GM19240 (cell line): Measurements from ENCODE around the gene ATP6AP2.
"Not testable (repeated sequence)": the region's sequence is repeated elsewhere in the genome, so short reads cannot be mapped to it uniquely, and the experiment has no call there.

Source experiments
- DNase-seq: peaks from one replicate; pipeline ENCODE4 v3.0.0; 2011; ENCODE audit warnings: low spot score; ENCODE audit not compliant: insufficient read length

Gene ATP6AP2

DNA sequence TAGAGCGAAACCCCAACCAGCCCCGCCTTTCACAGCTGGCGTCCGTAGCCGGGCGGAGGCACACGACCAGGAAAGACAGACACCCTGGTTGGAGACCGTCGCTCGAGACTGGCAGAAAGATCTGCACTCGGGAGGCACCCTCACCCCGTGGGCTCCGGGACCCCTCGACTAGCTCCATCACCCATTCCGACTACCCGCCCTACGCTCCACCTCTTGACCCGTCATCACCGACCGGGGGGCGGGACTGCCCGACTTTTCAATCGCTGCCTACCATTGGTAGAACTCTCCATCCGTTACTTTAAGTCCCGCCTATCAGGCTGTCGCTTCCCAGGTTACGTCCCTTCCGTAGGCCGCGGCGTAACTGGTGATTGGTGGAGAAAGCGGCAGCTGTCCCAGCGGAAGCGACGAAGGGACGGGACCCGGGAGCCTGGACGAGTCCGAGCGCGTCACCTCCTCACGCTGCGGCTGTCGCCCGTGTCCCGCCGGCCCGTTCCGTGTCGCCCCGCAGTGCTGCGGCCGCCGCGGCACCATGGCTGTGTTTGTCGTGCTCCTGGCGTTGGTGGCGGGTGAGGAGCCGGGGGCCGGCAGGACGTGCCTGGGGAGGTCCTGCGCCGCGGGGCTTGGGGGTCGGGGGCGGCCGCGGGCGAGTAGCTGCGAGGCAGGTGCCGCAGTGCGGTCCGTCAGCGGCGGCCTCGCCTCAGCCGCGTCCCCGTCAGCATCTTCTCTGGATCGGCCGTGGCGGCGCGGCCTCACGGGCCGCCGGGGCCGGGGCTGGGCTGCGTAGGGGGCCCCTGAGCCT is at the start of gene ATP6AP2:
Gene ATP6AP2 (plus strand): TSS at position 434 of the 799 bp plus-strand sequence. CDS start 96 bp downstream, at position 530.
- DNase-seq: peak; percentile 36

GRCh38 chrX:40531056-40531826 is 49.5 kb upstream of the ATP6AP2 start:
- DNase-seq: no peak

GRCh38 chrX:40537310-40537709 is 43.5 kb upstream of the ATP6AP2 start:
- DNase-seq: no peak

DNA sequence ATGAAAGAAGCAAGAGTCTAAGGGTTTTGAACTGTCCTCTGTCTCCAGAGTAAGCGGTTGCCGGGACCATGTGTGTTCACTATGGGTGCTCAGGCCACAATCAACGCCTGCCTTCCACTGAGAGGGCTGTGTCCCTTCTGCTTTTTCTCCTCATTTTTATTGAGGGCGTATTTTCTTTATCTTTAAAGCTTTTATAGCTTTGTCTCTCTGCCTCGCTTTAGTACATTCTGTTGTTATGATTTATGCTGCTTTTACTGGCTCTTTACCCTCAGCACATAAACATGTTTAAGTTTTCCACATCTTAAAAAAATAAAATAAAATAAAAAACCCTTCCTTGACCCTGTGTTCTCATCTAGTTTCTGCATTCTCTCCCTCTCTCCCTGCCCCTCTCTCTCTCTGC is 42.4 kb upstream of the ATP6AP2 start:
- DNase-seq: no peak

- peak; percentile 27 for DNase-seq
These were observed 41.3 kb upstream of the ATP6AP2 start for GRCh38 chrX:40539214-40540142.

GRCh38 chrX:40542208-40542607 is 38.6 kb upstream of the ATP6AP2 start:
- DNase-seq: no peak

- no peak for DNase-seq
These were observed 37.8 kb upstream of the ATP6AP2 start for GRCh38 chrX:40542972-40543371.

DNA sequence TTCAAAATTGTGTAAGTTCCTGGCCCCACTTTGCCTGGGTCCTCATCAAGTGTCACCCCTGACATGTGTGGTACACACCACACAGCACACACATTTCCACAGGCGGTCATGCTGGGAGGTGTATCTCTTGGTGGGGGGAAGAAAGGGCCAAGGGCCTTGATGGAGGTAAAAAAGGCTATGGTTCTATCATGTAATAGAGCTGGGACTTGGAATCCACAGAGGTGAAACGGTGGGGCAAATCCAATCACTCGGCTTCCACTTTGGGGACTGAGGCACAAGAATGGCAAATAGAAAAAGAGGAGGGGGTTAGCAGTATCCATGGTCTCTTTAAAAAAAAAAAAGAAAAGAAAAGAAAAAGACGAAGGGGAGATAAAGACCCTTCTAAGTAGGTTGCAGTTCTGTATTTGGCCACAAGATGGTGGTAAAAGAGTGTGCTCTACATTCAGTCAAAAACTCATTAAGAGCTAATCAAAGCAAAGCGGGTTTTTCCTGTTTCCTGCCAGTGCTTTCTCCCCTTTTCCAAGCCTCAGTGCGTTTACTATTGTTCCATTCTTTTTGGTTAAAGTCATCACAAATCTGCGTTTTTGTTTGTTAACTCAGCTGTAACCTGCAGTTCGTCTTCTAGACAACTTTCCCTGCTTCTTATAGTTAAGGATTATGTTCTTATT is 37.0 kb upstream of the ATP6AP2 start:
- DNase-seq: no peak

GRCh38 chrX:40544343-40545266 is 36.2 kb upstream of the ATP6AP2 start:
- DNase-seq: no peak

DNA sequence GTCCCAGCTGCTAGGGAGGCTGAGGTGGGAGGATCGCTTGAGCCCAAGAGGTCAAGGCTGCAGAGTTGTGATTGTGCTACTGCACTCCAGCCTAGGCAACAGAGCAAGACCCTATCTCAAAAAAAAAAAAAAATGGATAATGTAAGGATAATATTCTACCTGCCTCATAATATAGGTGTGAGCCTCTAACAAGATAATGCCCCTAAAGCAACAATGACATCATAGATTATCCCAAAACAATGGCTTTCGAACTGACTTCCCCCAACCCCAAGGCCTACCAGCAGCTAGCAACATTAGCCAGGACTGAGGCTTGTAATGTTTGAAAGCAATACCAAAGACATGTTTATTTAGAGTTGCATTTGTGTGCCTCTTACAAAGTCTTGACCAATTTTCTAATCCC is 33.9 kb upstream of the ATP6AP2 start:
- DNase-seq: no peak

GRCh38 chrX:40550066-40550465 is 30.7 kb upstream of the ATP6AP2 start:
- no peak for DNase-seq

DNA sequence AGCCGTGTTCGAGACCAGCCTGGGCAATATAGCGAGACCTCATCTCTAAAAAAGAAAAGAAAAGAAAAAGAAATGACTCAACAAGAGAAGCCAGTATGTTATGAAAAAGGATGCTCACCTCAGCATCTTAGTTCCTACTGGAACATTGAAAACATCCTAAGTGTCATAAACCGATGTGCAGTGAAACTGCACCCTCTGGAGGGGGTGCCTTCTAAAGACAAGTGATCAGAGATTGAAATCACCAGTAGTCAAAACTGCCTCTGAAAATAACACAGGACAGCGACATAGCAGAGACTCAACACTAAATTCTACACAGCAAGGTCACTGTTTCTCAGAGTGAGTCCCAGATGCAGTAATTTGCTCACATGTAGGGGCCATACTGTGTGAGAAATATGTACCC is 28.0 kb upstream of the ATP6AP2 start:
- no peak for DNase-seq

DNA sequence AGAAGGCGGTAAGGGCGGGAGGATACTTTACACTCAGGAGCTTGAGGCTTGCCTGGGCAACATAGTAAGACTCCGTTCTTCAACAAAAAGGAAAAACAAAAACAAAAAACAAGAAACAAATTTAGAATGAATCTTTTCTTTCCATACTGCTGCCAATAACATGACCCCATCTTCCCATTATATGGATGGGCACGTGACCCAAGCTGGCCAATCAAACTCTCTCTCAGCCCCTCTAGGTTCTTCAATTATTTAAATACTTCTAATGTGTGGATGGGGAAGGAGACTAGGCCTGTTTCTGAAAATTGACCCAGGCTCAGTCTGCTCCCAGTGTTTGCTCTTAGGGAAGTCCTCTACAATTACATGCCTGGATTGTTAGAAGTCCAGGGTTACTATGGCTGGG is 22.2 kb upstream of the ATP6AP2 start:
- no peak for DNase-seq

GRCh38 chrX:40563784-40564183 is 17.0 kb upstream of the ATP6AP2 start:
- DNase-seq: no peak

GRCh38 chrX:40564447-40564846 is 16.3 kb upstream of the ATP6AP2 start:
- DNase-seq: no peak

- DNase-seq: no peak
These were observed 10.2 kb upstream of the ATP6AP2 start for GRCh38 chrX:40570346-40571093.

GRCh38 chrX:40571164-40571563 is 9.6 kb upstream of the ATP6AP2 start:
- DNase-seq: not testable (repeated sequence)

GRCh38 chrX:40571600-40571999 is 9.2 kb upstream of the ATP6AP2 start:
- no peak for DNase-seq

DNA sequence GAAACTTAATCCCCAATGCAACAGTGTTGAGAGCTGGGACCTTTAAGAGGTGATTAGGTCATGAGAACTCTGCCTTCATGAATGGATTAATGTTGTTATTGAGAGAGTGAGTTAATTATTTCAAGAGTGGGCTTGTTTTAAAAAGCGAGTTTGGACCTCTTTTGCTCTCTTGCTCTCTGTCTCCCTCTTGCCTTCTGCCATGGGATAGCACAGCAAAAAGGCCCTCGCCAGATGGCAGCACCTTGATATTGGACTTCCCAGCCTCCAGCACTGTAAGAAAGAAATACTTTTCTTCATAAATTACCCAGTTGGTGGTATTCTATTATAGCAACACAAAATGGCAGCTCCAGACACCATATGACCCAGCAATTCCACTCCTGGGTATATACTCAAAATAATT is 7.0 kb upstream of the ATP6AP2 start:
- no peak for DNase-seq
